ENCODE data around the gene TMEM170A.
A peak's percentile ranks its signal among the peaks of the same experiment; 100 is the strongest.

The TMEM170A gene

DNA sequence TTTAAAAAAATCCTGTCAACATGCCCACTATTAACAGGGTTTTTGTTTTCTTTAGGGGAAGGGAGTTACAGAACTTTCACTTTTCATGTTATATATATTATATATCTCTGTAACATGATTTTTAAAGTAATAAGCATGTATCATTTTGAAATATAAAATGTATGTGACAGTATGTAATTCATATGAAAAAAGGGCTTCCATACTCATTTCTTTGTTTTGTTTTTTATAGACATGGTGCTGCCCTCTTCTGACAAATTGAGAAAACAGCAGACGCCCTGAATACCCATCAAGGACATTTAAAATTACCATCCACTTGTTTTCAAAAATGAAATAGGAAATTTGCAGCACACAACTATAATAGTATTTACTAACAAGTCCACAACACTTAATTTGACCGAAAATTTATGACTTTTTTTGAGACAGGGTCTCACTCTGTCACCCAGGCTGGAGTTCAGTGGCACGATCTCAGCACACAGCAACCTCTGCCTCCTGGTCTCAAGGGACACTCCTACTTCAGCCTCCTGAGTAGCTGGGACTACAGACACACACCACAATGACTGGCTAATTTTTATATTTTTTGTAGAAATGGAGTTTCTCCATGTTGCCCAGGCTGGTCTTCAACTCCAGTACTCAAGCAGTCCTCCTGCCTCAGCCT is 61.5 kb downstream of the TMEM170A start:
- H3K4me3 ChIP-seq (ENCODE audit: low read depth, low read length) = no peak overlapping the region
- peak; percentile 57 for DNase-seq (ENCODE audit: low read depth)
- TF ChIP-seq, protein P1, sequence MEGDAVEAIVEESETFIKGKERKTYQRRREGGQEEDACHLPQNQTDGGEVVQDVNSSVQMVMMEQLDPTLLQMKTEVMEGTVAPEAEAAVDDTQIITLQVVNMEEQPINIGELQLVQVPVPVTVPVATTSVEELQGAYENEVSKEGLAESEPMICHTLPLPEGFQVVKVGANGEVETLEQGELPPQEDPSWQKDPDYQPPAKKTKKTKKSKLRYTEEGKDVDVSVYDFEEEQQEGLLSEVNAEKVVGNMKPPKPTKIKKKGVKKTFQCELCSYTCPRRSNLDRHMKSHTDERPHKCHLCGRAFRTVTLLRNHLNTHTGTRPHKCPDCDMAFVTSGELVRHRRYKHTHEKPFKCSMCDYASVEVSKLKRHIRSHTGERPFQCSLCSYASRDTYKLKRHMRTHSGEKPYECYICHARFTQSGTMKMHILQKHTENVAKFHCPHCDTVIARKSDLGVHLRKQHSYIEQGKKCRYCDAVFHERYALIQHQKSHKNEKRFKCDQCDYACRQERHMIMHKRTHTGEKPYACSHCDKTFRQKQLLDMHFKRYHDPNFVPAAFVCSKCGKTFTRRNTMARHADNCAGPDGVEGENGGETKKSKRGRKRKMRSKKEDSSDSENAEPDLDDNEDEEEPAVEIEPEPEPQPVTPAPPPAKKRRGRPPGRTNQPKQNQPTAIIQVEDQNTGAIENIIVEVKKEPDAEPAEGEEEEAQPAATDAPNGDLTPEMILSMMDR (IDR thresholded peaks at IDR 0.05; ENCODE audit: low read depth, low read length) = peak; percentile 50
- TF ChIP-seq, protein P2, sequence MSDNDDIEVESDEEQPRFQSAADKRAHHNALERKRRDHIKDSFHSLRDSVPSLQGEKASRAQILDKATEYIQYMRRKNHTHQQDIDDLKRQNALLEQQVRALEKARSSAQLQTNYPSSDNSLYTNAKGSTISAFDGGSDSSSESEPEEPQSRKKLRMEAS (IDR thresholded peaks at IDR 0.05; ENCODE audit: low read depth, low read length) = no peak
- TF ChIP-seq MYC (IDR thresholded peaks at IDR 0.05; ENCODE audit: low read depth, low read length) = no peak

DNA sequence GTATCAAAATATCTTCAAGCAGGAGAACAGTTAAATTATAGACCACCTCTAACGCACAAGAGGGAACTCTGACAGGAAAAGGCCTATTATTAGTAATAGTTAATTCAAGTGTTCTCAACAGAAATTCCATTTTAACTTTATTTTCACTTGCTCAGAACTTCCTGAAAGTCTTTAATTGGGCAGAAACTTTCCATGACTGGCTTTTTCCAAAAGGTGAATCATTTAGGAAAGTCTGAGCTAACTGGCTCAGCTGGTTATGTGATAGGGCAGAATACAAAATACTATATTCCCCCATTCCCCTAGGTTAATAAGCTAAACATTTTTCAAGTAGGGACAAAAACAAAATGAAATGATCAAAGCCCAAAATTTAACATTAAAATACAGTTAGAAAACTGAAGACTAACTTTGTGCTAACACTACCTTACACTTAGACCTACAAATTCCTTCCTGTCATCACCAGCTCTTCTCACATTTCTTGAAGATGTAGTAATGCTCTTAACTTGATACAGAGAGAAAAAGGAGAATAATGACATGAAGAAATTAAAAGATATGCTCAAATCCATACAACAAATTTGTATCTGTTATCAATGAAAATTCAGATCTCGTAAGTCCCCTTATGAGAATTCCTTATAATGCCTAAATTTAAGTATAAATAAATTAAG is 62.2 kb downstream of the TMEM170A start:
- no peak for DNase-seq (ENCODE audit: low read depth)
- TF ChIP-seq POLR2A (IDR thresholded peaks at IDR 0.05; ENCODE audit: extremely low read depth, insufficient read length) (no peak), MYC (IDR thresholded peaks at IDR 0.05; ENCODE audit: low read depth, low read length) (no peak)
- TF ChIP-seq, protein P1 (IDR thresholded peaks at IDR 0.05; ENCODE audit: low read depth, low read length) = no peak
- TF ChIP-seq, protein P2 (IDR thresholded peaks at IDR 0.05; ENCODE audit: low read depth, low read length) = no peak
- H3K4me3 ChIP-seq (ENCODE audit: low read depth, low read length) = no peak overlapping the region

DNA sequence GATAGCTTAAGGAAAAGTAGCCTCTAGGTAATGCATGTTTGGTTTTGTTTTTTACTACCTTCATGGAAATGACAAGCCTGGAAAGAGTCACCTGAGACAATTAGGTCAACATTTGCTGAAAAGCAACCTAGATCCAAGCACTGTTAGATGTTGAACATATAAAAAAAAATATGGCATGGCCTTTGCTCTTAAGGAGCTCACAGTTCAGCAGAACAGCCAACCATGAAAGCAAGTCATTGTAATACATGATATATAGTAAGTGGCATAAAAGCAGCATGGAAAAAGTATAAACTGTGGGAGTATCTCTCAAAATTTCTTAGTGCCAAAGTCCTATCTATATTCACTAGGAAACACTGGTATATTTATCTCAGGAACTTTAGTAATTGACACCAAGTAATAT is 62.8 kb downstream of the TMEM170A start:
- TF ChIP-seq, protein P1 (IDR thresholded peaks at IDR 0.05; ENCODE audit: low read depth, low read length) = no peak
- TF ChIP-seq MYC (IDR thresholded peaks at IDR 0.05; ENCODE audit: low read depth, low read length) (no peak), POLR2A (IDR thresholded peaks at IDR 0.05; ENCODE audit: extremely low read depth, insufficient read length) (no peak)
- TF ChIP-seq, protein P2 (IDR thresholded peaks at IDR 0.05; ENCODE audit: low read depth, low read length) = no peak
- DNase-seq (ENCODE audit: low read depth) = no peak

DNA sequence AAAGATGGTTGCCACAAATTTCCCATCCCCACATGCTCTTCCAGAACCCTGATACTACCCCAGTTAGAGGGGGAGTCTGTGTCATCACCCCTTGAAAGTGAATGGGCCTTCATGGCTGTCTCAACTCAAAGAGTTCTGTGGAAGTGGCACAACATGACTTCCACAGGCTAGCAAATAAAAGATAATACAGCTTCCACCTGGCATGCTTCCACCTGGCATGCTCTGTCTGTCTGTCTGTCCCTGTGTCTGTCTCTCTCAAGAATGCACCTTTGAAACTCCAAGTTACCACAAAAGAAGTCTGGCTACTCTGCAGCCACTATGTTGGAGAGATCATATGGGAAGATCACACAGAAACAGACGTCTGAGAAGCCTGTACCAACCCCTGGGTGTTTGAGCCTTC is 66.2 kb downstream of the TMEM170A start:
- TF ChIP-seq POLR2A (IDR thresholded peaks at IDR 0.05; ENCODE audit: extremely low read depth, insufficient read length) (no peak), MYC (IDR thresholded peaks at IDR 0.05; ENCODE audit: low read depth, low read length) (no peak)
- TF ChIP-seq, protein P1 (IDR thresholded peaks at IDR 0.05; ENCODE audit: low read depth, low read length) = no peak
- TF ChIP-seq, protein P2 (IDR thresholded peaks at IDR 0.05; ENCODE audit: low read depth, low read length) = no peak
- no peak overlapping the region for H3K4me3 ChIP-seq (ENCODE audit: low read depth, low read length)
- no peak for DNase-seq (ENCODE audit: low read depth)

More for the DNA sequence above, 62.8 kb downstream of the TMEM170A start:
- no peak overlapping the region for H3K4me3 ChIP-seq (ENCODE audit: low read depth, low read length)

DNA sequence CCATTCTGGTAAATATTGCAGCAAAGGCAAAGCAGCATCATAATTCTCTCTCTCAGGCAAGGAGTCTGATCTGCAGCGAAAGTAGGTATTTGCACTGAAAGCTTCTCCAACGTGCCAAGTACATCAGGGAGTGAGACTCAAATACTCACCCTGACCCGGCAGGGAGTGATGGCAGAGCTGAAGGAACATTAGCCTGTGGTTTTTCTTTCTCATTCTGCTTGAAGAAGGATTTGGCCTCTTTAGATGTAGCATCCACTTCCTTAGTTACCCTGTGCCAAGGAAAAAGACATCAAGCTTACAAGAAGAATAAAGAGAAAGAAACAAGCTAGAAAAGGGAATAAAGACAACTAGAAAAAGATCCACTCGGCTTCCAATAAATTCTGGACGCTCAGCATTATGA is 69.5 kb downstream of the TMEM170A start:
- H3K4me3 ChIP-seq (ENCODE audit: low read depth, low read length) = no peak overlapping the region
- DNase-seq (ENCODE audit: low read depth) = no peak
- no peak for TF ChIP-seq MYC (IDR thresholded peaks at IDR 0.05; ENCODE audit: low read depth, low read length)
- TF ChIP-seq, protein P2 (IDR thresholded peaks at IDR 0.05; ENCODE audit: low read depth, low read length) = no peak
- TF ChIP-seq POLR2A (IDR thresholded peaks at IDR 0.05; ENCODE audit: extremely low read depth, insufficient read length) = no peak
- TF ChIP-seq, protein P1 (IDR thresholded peaks at IDR 0.05; ENCODE audit: low read depth, low read length) = no peak
